ENCODE data around the gene TMEM44.
"Not testable (repeated sequence)": the region's sequence is repeated elsewhere in the genome, so short reads cannot be mapped to it uniquely, and the experiment has no call there.

The TMEM44 gene

GRCh38 chr3:194554473-194555123, 78.6 kb downstream of the TMEM44 start:
- no peak for DNase-seq

- no peak for DNase-seq
Measured at GRCh38 chr3:194552327-194552949, 80.8 kb downstream of the TMEM44 start.

- no peak for DNase-seq
Measured at GRCh38 chr3:194549853-194550252, 83.4 kb downstream of the TMEM44 start.

- DNase-seq, result no peak
Measured at GRCh38 chr3:194548346-194549321, 84.6 kb downstream of the TMEM44 start.

GRCh38 chr3:194547042-194547441, 86.2 kb downstream of the TMEM44 start:
- no peak for DNase-seq

- not testable (repeated sequence) for DNase-seq
Measured at GRCh38 chr3:194545538-194545937, 87.7 kb downstream of the TMEM44 start.

- no peak for DNase-seq
Measured at GRCh38 chr3:194543550-194543949, 89.7 kb downstream of the TMEM44 start.

- no peak for DNase-seq
Measured at GRCh38 chr3:194541483-194541882, 91.7 kb downstream of the TMEM44 start.

- peak; percentile 43 for DNase-seq
Measured at GRCh38 chr3:194540274-194540905, 92.8 kb downstream of the TMEM44 start.

- no peak for DNase-seq
Measured at GRCh38 chr3:194539498-194539897, 93.7 kb downstream of the TMEM44 start.

GRCh38 chr3:194537732-194538247, 95.4 kb downstream of the TMEM44 start:
- peak; percentile 73 for DNase-seq
